ENCODE data around the gene JAM3. TPM values are rescaled to one million over a fixed set of nuclear protein-coding genes. Genes with fewer than 3 reads are reported as not detected.

The JAM3 gene
- 65.9 and 68.1 TPM in 2 replicates for total RNA-seq (ENCODE audit: low replicate concordance)

DNA sequence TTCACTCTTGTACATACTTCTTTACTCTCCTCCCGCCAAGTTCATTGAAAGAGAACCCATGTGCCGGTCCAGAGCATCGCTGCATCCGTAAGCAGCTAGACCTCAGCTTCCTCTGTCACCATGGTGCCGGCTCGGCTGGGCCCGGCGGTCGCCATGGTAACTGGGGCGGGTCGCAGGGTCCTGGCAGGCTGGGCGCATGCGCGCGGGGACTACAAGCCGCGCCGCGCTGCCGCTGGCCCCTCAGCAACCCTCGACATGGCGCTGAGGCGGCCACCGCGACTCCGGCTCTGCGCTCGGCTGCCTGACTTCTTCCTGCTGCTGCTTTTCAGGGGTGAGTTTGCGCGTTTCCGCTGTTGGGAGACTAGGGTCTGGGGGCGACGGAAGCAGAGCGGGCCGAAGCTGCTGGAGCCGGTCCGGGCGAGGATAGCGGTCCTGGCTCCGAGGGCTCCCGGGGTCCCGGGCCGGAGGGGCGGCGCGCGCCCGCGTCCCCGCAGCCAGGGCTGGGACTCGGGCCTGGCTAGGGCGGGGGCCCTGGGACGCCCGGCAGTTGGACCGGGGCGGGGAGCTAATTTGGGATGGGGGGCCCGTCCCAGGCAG lies at the start of gene JAM3:
TSS of gene JAM3 (plus strand) at position 244 of the 597 bp plus-strand sequence. CDS start at position 256, 12 bp downstream.
- Histone ChIP-seq H3K27me3 (peaks cover 17% of the 10 kb centered on the region), H3F3A (ENCODE audit: low read depth) (peaks cover 3% of the 10 kb centered on the region), H3K36me3 (no peaks in the 10 kb centered on the region), H3K79me2 (ENCODE audit: low read depth) (peaks cover 46% of the 10 kb centered on the region), H3K4me2 (peak within 1 kb of the TSS; percentile 76), H3K4me3 (peak within 1 kb of the TSS; percentile 87), H3K27ac (no peak within 1 kb of the TSS), H4K20me1 (ENCODE audit: low read depth) (peaks cover 47% of the 10 kb centered on the region), H2AFZ (replicated peaks) (peak within 1 kb of the TSS; percentile 80), H3K9me3 (ENCODE audit: low read depth) (no peaks in the 10 kb centered on the region), H3K4me1 (peaks cover 21% of the 10 kb centered on the region), H3K9ac (peak within 1 kb of the TSS; percentile 43)
- Mint-ChIP-seq H3K27me3 (ENCODE audit: insufficient read depth, low read depth) (peaks cover 4% of the 10 kb centered on the region), H3K27ac (peak within 1 kb of the TSS; percentile 99), H3K9me3 (no peaks in the 10 kb centered on the region), H3K36me3 (peaks cover 6% of the 10 kb centered on the region), H3K4me3 (peak within 1 kb of the TSS; percentile 98), H3K4me1 (peaks cover 47% of the 10 kb centered on the region)
- TF ChIP-seq EZH2 (IDR thresholded peaks at IDR 0.05) (no peak), EZH2phosphoT487 (IDR thresholded peaks at IDR 0.05) (no peak)
- TF ChIP-seq, protein P1, sequence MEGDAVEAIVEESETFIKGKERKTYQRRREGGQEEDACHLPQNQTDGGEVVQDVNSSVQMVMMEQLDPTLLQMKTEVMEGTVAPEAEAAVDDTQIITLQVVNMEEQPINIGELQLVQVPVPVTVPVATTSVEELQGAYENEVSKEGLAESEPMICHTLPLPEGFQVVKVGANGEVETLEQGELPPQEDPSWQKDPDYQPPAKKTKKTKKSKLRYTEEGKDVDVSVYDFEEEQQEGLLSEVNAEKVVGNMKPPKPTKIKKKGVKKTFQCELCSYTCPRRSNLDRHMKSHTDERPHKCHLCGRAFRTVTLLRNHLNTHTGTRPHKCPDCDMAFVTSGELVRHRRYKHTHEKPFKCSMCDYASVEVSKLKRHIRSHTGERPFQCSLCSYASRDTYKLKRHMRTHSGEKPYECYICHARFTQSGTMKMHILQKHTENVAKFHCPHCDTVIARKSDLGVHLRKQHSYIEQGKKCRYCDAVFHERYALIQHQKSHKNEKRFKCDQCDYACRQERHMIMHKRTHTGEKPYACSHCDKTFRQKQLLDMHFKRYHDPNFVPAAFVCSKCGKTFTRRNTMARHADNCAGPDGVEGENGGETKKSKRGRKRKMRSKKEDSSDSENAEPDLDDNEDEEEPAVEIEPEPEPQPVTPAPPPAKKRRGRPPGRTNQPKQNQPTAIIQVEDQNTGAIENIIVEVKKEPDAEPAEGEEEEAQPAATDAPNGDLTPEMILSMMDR (IDR thresholded peaks at IDR 0.05), result no peak
- DNase-seq (ENCODE audit: low spot score), result peak; percentile 99

DNA sequence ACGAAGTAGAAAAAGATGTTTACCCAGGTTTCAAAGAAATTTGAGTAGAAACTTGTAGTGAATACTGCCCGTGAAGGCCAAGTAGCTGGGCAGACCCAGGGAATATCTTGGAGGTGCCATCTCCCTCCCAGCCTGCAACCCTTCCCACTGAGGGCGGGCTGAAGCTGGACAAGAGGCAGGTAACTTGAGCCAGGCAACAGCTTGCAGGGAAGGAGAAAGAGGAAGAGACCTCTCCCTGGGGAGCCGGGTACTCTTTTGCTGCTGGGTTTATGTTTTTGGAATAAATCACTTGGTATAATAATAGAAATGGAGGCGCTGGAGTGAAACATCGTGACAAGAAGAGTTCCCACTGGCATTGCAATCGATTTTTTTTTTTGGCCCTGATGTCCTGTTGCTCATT lies 49.4 kb upstream of the JAM3 start:
- Histone ChIP-seq H3K79me2 (ENCODE audit: low read depth) (no peaks in the 10 kb centered on the region), H4K20me1 (ENCODE audit: low read depth) (no peaks in the 10 kb centered on the region), H3K27ac (no peak overlapping the region), H2AFZ (replicated peaks) (no peak overlapping the region), H3K27me3 (peaks cover 29% of the 10 kb centered on the region), H3F3A (ENCODE audit: low read depth) (no peaks in the 10 kb centered on the region), H3K9me3 (ENCODE audit: low read depth) (no peaks in the 10 kb centered on the region), H3K4me2 (no peak overlapping the region), H3K9ac (no peak overlapping the region), H3K36me3 (no peaks in the 10 kb centered on the region), H3K4me1 (no peaks in the 10 kb centered on the region), H3K4me3 (no peak overlapping the region)
- no peak overlapping the region for H3K4me3 Mint-ChIP-seq
- no peak overlapping the region for H3K27ac Mint-ChIP-seq
- H3K9me3 Mint-ChIP-seq, result peaks cover 3% of the 10 kb centered on the region
- TF ChIP-seq, protein P1 (IDR thresholded peaks at IDR 0.05), result no peak
- TF ChIP-seq EZH2 (IDR thresholded peaks at IDR 0.05), result no peak
- no peak for TF ChIP-seq EZH2phosphoT487 (IDR thresholded peaks at IDR 0.05)
- no peaks in the 10 kb centered on the region for H3K36me3 Mint-ChIP-seq
- peaks cover 9% of the 10 kb centered on the region for H3K4me1 Mint-ChIP-seq
- peaks cover 10% of the 10 kb centered on the region for H3K27me3 Mint-ChIP-seq (ENCODE audit: insufficient read depth, low read depth)
- no peak for DNase-seq (ENCODE audit: low spot score)

DNA sequence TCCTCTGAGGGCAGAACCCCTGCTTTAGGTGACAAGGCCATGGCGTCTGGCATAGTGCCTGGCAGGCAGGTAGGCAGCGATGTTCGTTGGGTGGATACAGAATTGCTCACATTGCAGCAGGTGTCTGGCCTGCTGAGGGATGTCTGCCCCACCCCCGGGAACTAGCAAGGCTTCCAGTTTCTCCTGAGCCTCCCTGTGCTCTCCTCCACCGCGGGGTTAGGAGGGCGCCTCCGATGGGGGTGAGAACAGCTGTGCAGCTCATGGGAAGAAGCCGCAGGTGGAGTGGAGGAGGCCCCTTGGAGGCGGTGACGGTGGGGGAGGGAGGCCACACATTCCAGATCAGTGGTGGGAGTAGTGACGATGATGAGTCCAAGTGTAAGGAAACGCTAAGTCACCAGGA lies 48.3 kb upstream of the JAM3 start:
- H3K36me3 Mint-ChIP-seq, result no peaks in the 10 kb centered on the region
- Histone ChIP-seq H3K4me3 (no peak overlapping the region), H3K9ac (no peak overlapping the region), H3K27me3 (peaks cover 24% of the 10 kb centered on the region), H3K36me3 (no peaks in the 10 kb centered on the region), H3K79me2 (ENCODE audit: low read depth) (no peaks in the 10 kb centered on the region), H3K4me2 (no peak overlapping the region), H2AFZ (replicated peaks) (no peak overlapping the region), H3K9me3 (ENCODE audit: low read depth) (no peaks in the 10 kb centered on the region), H4K20me1 (ENCODE audit: low read depth) (no peaks in the 10 kb centered on the region), H3K27ac (no peak overlapping the region), H3K4me1 (no peaks in the 10 kb centered on the region), H3F3A (ENCODE audit: low read depth) (no peaks in the 10 kb centered on the region)
- H3K4me3 Mint-ChIP-seq, result no peak overlapping the region
- H3K9me3 Mint-ChIP-seq, result peaks cover 3% of the 10 kb centered on the region
- no peak for DNase-seq (ENCODE audit: low spot score)
- peaks cover 10% of the 10 kb centered on the region for H3K27me3 Mint-ChIP-seq (ENCODE audit: insufficient read depth, low read depth)
- H3K27ac Mint-ChIP-seq, result no peak overlapping the region
- no peak for TF ChIP-seq EZH2 (IDR thresholded peaks at IDR 0.05)
- no peak for TF ChIP-seq EZH2phosphoT487 (IDR thresholded peaks at IDR 0.05)
- TF ChIP-seq, protein P1 (IDR thresholded peaks at IDR 0.05), result no peak
- H3K4me1 Mint-ChIP-seq, result peaks cover 20% of the 10 kb centered on the region
